Measurements from ENCODE around the gene PAK6. TPM values are rescaled to one million over a fixed set of nuclear protein-coding genes. Genes with fewer than 3 reads are reported as not detected.

The PAK6 gene
- polyA plus RNA-seq, 1 donor from 2014 or later, result 32.4 TPM

- no peak overlapping the region for H3K4me2 ChIP-seq (ENCODE audit: low read length)
- no peak overlapping the region for H2AFZ ChIP-seq (ENCODE audit: low read depth, low read length)
- no peaks in the 10 kb centered on the region for H3K9me3 ChIP-seq (ENCODE audit: low read length)
- no peaks in the 10 kb centered on the region for H3F3A ChIP-seq (ENCODE audit: insufficient read depth, low read length, poor library complexity, severe bottlenecking)
- no peaks in the 10 kb centered on the region for H3K9me2 ChIP-seq (ENCODE audit: insufficient read depth, low read length)
- H3K27ac ChIP-seq (ENCODE audit: low read length), result no peak overlapping the region
- H3K79me2 ChIP-seq (replicated peaks; ENCODE audit: insufficient read depth, low read length), result no peaks in the 10 kb centered on the region
- peaks cover 45% of the 10 kb centered on the region for H3K27me3 ChIP-seq (ENCODE audit: insufficient read depth, low read depth, low read length)
- H3K9ac ChIP-seq (ENCODE audit: low read length), result no peak overlapping the region
- no peaks in the 10 kb centered on the region for H4K20me1 ChIP-seq (ENCODE audit: insufficient read depth)
- TF ChIP-seq POLR2AphosphoS5 (IDR thresholded peaks at IDR 0.05), result no peak
- TF ChIP-seq EZH2 (IDR thresholded peaks at IDR 0.05; ENCODE audit: borderline replicate concordance, insufficient read depth, low read length, poor library complexity, severe bottlenecking), result no peak
- TF ChIP-seq MXI1 (conservative IDR thresholded peaks at IDR 0.05; ENCODE audit: poor library complexity, severe bottlenecking), result no peak
- TF ChIP-seq RAD21 (conservative IDR thresholded peaks at IDR 0.05), result no peak
- TF ChIP-seq SMC3 (conservative IDR thresholded peaks at IDR 0.05; ENCODE audit: poor library complexity), result no peak
- no peak for TF ChIP-seq REST (IDR thresholded peaks at IDR 0.05; ENCODE audit: borderline replicate concordance)
- TF ChIP-seq CTCF (IDR thresholded peaks at IDR 0.05; ENCODE audit: poor library complexity, severe bottlenecking), result no peak
- TF ChIP-seq EP300 (conservative IDR thresholded peaks at IDR 0.05; ENCODE audit: poor library complexity, severe bottlenecking), result no peak
- TF ChIP-seq TAF1 (IDR thresholded peaks at IDR 0.05; ENCODE audit: low read depth), result no peak
- no peak overlapping the region for H3K4me3 ChIP-seq (ENCODE audit: low read length)
- peaks cover 3% of the 10 kb centered on the region for H3K36me3 ChIP-seq (ENCODE audit: insufficient read depth, low read length)
These were observed 15.6 kb downstream of the PAK6 start for GRCh38 chr15:40254452-40254851.

GRCh38 chr15:40255033-40255432 is 16.2 kb downstream of the PAK6 start:
- Histone ChIP-seq H3K4me2 (ENCODE audit: low read length) (no peak overlapping the region), H3K27me3 (ENCODE audit: insufficient read depth, low read depth, low read length) (peaks cover 44% of the 10 kb centered on the region), H2AFZ (ENCODE audit: low read depth, low read length) (no peak overlapping the region), H3F3A (ENCODE audit: insufficient read depth, low read length, poor library complexity, severe bottlenecking) (no peaks in the 10 kb centered on the region), H3K79me2 (replicated peaks; ENCODE audit: insufficient read depth, low read length) (no peaks in the 10 kb centered on the region), H4K20me1 (ENCODE audit: insufficient read depth) (no peaks in the 10 kb centered on the region), H3K9ac (ENCODE audit: low read length) (no peak overlapping the region), H3K9me3 (ENCODE audit: low read length) (no peaks in the 10 kb centered on the region), H3K27ac (ENCODE audit: low read length) (no peak overlapping the region), H3K9me2 (ENCODE audit: insufficient read depth, low read length) (no peaks in the 10 kb centered on the region), H3K4me3 (ENCODE audit: low read length) (no peak overlapping the region), H3K36me3 (ENCODE audit: insufficient read depth, low read length) (peaks cover 3% of the 10 kb centered on the region)
- no peak for TF ChIP-seq TAF1 (IDR thresholded peaks at IDR 0.05; ENCODE audit: low read depth)
- no peak for TF ChIP-seq SMC3 (conservative IDR thresholded peaks at IDR 0.05; ENCODE audit: poor library complexity)

Measured in neural cell (in vitro differentiated cells).